Measurements from ENCODE around the gene PLEKHA5.

The PLEKHA5 gene

GRCh38 chr12:19205120-19205519 lies 75.6 kb downstream of the PLEKHA5 start:
- no peak for DNase-seq (ENCODE audit: low spot score)
- in situ Hi-C loops (cut with MboI; ENCODE audit: low pct_unique_long_range_greater_than_20kb, low sequenced_read_pairs, unreplicated experiment) = no loop called here
- no peak for TF ChIP-seq CTCF (IDR thresholded peaks at IDR 0.05; ENCODE audit: extremely low read depth, insufficient read depth, missing control alignments)

- in situ Hi-C loops (cut with MboI; ENCODE audit: low pct_unique_long_range_greater_than_20kb, low sequenced_read_pairs, unreplicated experiment) = no loop called here
- TF ChIP-seq CTCF (IDR thresholded peaks at IDR 0.05; ENCODE audit: extremely low read depth, insufficient read depth, missing control alignments) = no peak
Observed at GRCh38 chr12:19206493-19207077, 77.1 kb downstream of the PLEKHA5 start.

GRCh38 chr12:19208456-19208855 lies 78.9 kb downstream of the PLEKHA5 start:
- in situ Hi-C loops (cut with MboI; ENCODE audit: low pct_unique_long_range_greater_than_20kb, low sequenced_read_pairs, unreplicated experiment) = no loop called here
- no peak for DNase-seq (ENCODE audit: low spot score)
- no peak for TF ChIP-seq CTCF (IDR thresholded peaks at IDR 0.05; ENCODE audit: extremely low read depth, insufficient read depth, missing control alignments)

More at GRCh38 chr12:19206493-19207077, 77.1 kb downstream of the PLEKHA5 start:
- no peak for DNase-seq (ENCODE audit: low spot score)

GRCh38 chr12:19209661-19210060 lies 80.1 kb downstream of the PLEKHA5 start:
- TF ChIP-seq CTCF (IDR thresholded peaks at IDR 0.05; ENCODE audit: extremely low read depth, insufficient read depth, missing control alignments) = no peak
- in situ Hi-C loops (cut with MboI; ENCODE audit: low pct_unique_long_range_greater_than_20kb, low sequenced_read_pairs, unreplicated experiment) = no loop called here
- no peak for DNase-seq (ENCODE audit: low spot score)

GRCh38 chr12:19211802-19212201 lies 82.3 kb downstream of the PLEKHA5 start:
- in situ Hi-C loops (cut with MboI; ENCODE audit: low pct_unique_long_range_greater_than_20kb, low sequenced_read_pairs, unreplicated experiment) = no loop called here
- DNase-seq (ENCODE audit: low spot score) = no peak
- no peak for TF ChIP-seq CTCF (IDR thresholded peaks at IDR 0.05; ENCODE audit: extremely low read depth, insufficient read depth, missing control alignments)

- in situ Hi-C loops (cut with MboI; ENCODE audit: low pct_unique_long_range_greater_than_20kb, low sequenced_read_pairs, unreplicated experiment) = no loop called here
- TF ChIP-seq CTCF (IDR thresholded peaks at IDR 0.05; ENCODE audit: extremely low read depth, insufficient read depth, missing control alignments) = no peak
- DNase-seq (ENCODE audit: low spot score) = no peak
Observed at GRCh38 chr12:19212245-19212644, 82.7 kb downstream of the PLEKHA5 start.
